Adrenal gland (tissue), 12 donors: ENCODE measurements around the gene PANX2. TPM values are rescaled to one million over a fixed set of nuclear protein-coding genes. Genes with fewer than 3 reads are reported as not detected.
"Not testable (repeated sequence)": the region's sequence is repeated elsewhere in the genome, so short reads cannot be mapped to it uniquely, and the experiment has no call there.

Source experiments
- DNase-seq, 7 donors: peaks; one replicate each; pipeline ENCODE4 v3.0.0-alpha.2; 2019 to 2020
- H3K27ac ChIP-seq, 5 donors: fragments of 200-600 bp; sonication (generic) in 4 of 5; 1 replicate in 3 of 5; 2 replicates in 2 of 5; pipeline versions ENCODE4 v1.5.1 to v1.8.0; 2016 to 2020; ENCODE audit warnings: mild to moderate bottlenecking in 1 of 5
- H3K27me3 ChIP-seq: fragments of 200-600 bp; 2 replicates; pipeline ENCODE4 v1.8.0; 2021
- H3K36me3 ChIP-seq, 2 donors: fragments of 200-600 bp; replicated peaks in 1 of 2; 1 replicate in 1 of 2; 2 replicates in 1 of 2; pipeline versions ENCODE4 v1.5.1 to v1.8.0; 2018 to 2022
- H3K4me1 ChIP-seq, 2 donors: fragments of 200-600 bp; replicated peaks in 1 of 2; 1 replicate in 1 of 2; 2 replicates in 1 of 2; pipeline versions ENCODE4 v1.5.1 to v1.8.0; 2018 to 2021
- H3K4me3 ChIP-seq, 4 donors: fragments of 200-600 bp; sonication (generic) in 3 of 4; one replicate each; pipeline ENCODE4 v1.5.1; 2016 to 2018
- H3K9me3 ChIP-seq, 3 donors: fragments of 200-600 bp; sonication (generic) in 1 of 3; replicated peaks in 1 of 3; 1 replicate in 2 of 3; 2 replicates in 1 of 3; pipeline versions ENCODE4 v1.5.1 to v1.8.0; 2016 to 2021
- CTCF ChIP-seq, 6 experiments: fragments of 450-650 bp in 4 of 6; fragments of 200-600 bp in 2 of 6; sonication (generic) in 1 of 6; IDR thresholded peaks; 1 replicate in 5 of 6; 2 replicates in 1 of 6; pipeline versions ENCODE4 v1.5.1 to v1.8.0; 2016 to 2021; ENCODE audit warnings: antibody characterized with exemption in 6 of 6, mild to moderate bottlenecking in 2 of 6, moderate library complexity in 1 of 6
- POLR2A ChIP-seq, 2 donors: fragments of 450-650 bp; IDR thresholded peaks; one replicate each; pipeline ENCODE4 v1.6.1; 2017; ENCODE audit warnings: antibody characterized with exemption in 2 of 2, mild to moderate bottlenecking in 2 of 2, moderate library complexity in 1 of 2
- WGBS, 4 donors: extraction: QIAGEN DNeasy Blood & Tissue Kit in 2 of 4; methylation state at CpG; one replicate each; pipeline versions ENCODE4 v1.1.5 to v1.1.7; 2013 to 2017; 5-methylcytosine and 5-hydroxymethylcytosine counted together
- intact Hi-C, 2 donors: fragments of 100-400 bp; cut with DNase I; formaldehyde crosslinking; loops; one replicate each; pipeline versions ENCODE4 v1.14.1 to v1.15.0; 2022 to 2023
- polyA plus RNA-seq, 3 donors: library from polyadenylated mRNA; stranded (reverse); fragments of 200-250 nt in 2 of 3; fragments of 350-450 nt in 1 of 3; fragmentation: Illumina TruSeq in 1 of 3; extraction: RNeasy Lipid Tissue Mini Kit (QIAGEN cat#74804) in 1 of 3; gene quantifications; one replicate each; pipeline ENCODE4 v1.2.3, GENCODE V29; 2013 to 2014
- total RNA-seq, 9 donors: library from RNA; depleted of rRNA in 4 of 9; stranded (reverse); fragments of >200 nt in 4 of 9; fragments of 120-200 nt in 1 of 9; fragmentation: NEBNext Ultra II Directional in 1 of 9; extraction: Animal tissue kit (Norgen Biotek cat#: 25700) in 1 of 9; gene quantifications; one replicate each; pipeline versions ENCODE4 v1.1.0 to v1.2.4, GENCODE V29; 2013 to 2023
- donor health status: healthy with polysubstance abuse.
- donor health status: Bipolar disorder and iron deficiency.
- donor health status: DM: yes; HTN: yes; CAD: no.
- donor health status: DM: no; HTN: no; CAD: no.
- donor health status: DM: no; HTN: no; CAD: no.
- donor health status: DM: yes; HTN: yes; CAD: no.

The PANX2 gene
- total and polyA plus RNA-seq, 12 donors, result 0.22 to 4.1 (median 0.70) TPM

GRCh38 chr22:50144005-50144614 is 26.4 kb upstream of the PANX2 start:
- 79 to 82% (median 82%) methylated on average over 9 to 18 of the region's 18 CpGs for WGBS, 4 donors
- Histone ChIP-seq H3K27ac (no peak overlapping the region), H3K9me3 (no peaks in the 10 kb centered on the region), H3K4me1 (no peaks in the 10 kb centered on the region), H3K36me3 (no peaks in the 10 kb centered on the region), H3K4me3 (no peak overlapping the region), H3K27me3 (no peaks in the 10 kb centered on the region)
- intact Hi-C loops, result no loop called here
- no peak for DNase-seq
- no peak for TF ChIP-seq POLR2A (IDR thresholded peaks at IDR 0.05)
- TF ChIP-seq CTCF (IDR thresholded peaks at IDR 0.05), result no peak

GRCh38 chr22:50145721-50146438 is 24.7 kb upstream of the PANX2 start:
- Histone ChIP-seq H3K4me1 (no peaks in the 10 kb centered on the region), H3K9me3 (no peaks in the 10 kb centered on the region), H3K36me3 (no peaks in the 10 kb centered on the region), H3K4me3 (no peak overlapping the region), H3K27me3 (no peaks in the 10 kb centered on the region), H3K27ac (no peak overlapping the region)
- WGBS, 4 donors, result 54 to 62% (median 59%) methylated on average over 24 to 25 of the region's 25 CpGs
- no peak for DNase-seq
- TF ChIP-seq POLR2A (IDR thresholded peaks at IDR 0.05) (no peak), CTCF (IDR thresholded peaks at IDR 0.05) (no peak)
- intact Hi-C loops, result loop anchor here in 1 of 2 donors (2.0 kb wide), 1 partner anchor 65 kb away; no protein-coding TSS in a partner anchor

- 29 to 50% (median 38%) methylated on average over 8 to 27 of the region's 27 CpGs for WGBS, 4 donors
- intact Hi-C loops, result loop anchor here in 1 of 2 donors (2.0 kb wide), 1 partner anchor 64 kb away; no protein-coding TSS in a partner anchor
Observed at GRCh38 chr22:50146439-50147238, 23.9 kb upstream of the PANX2 start.

GRCh38 chr22:50147258-50148165 is 23.0 kb upstream of the PANX2 start:
- not testable (repeated sequence) for H3K9me3 ChIP-seq, H3K4me3 ChIP-seq, H3K36me3 ChIP-seq, H3K4me1 ChIP-seq, H3K27ac ChIP-seq, DNase-seq, H3K27me3 ChIP-seq
- WGBS, 4 donors, result 76 to 89% (median 82%) methylated on average over 11 to 14 of the region's 26 CpGs
- intact Hi-C loops, result loop anchor here in 1 of 2 donors (2.0 kb wide), 1 partner anchor 63 kb away; no protein-coding TSS in a partner anchor

More at GRCh38 chr22:50146439-50147238, 23.9 kb upstream of the PANX2 start:
- TF ChIP-seq POLR2A (IDR thresholded peaks at IDR 0.05), result no peak
- TF ChIP-seq CTCF (IDR thresholded peaks at IDR 0.05), result peak; percentile 67 to 84 (median 76)
- Histone ChIP-seq H3K36me3 (no peaks in the 10 kb centered on the region), H3K4me3 (no peak overlapping the region), H3K27me3 (no peaks in the 10 kb centered on the region), H3K9me3 (no peaks in the 10 kb centered on the region), H3K4me1 (no peaks in the 10 kb centered on the region), H3K27ac (no peak overlapping the region)
- DNase-seq, result peak; percentile 65 to 88 (median 76)
